HT1080 (cell line): ENCODE results near the gene THAP2. TPM values are rescaled to one million over a fixed set of nuclear protein-coding genes. Genes with fewer than 3 reads are reported as not detected.
"Not testable (repeated sequence)": the region's sequence is repeated elsewhere in the genome, so short reads cannot be mapped to it uniquely, and the experiment has no call there.

Experiments
- DNase-seq: peaks from one replicate; pipeline ENCODE4 v3.0.0-alpha.2; 2015; ENCODE audit warnings: low read depth
- total RNA-seq: library from RNA; depleted of rRNA; stranded (reverse); fragments of >200 nt; shearing (Covaris generic); gene quantifications from 2 replicates; pipeline ENCODE4 v1.2.3, GENCODE V29; 2014

The THAP2 gene
- total RNA-seq, 1 experiment from 2014 or later = 3.9 TPM

DNA sequence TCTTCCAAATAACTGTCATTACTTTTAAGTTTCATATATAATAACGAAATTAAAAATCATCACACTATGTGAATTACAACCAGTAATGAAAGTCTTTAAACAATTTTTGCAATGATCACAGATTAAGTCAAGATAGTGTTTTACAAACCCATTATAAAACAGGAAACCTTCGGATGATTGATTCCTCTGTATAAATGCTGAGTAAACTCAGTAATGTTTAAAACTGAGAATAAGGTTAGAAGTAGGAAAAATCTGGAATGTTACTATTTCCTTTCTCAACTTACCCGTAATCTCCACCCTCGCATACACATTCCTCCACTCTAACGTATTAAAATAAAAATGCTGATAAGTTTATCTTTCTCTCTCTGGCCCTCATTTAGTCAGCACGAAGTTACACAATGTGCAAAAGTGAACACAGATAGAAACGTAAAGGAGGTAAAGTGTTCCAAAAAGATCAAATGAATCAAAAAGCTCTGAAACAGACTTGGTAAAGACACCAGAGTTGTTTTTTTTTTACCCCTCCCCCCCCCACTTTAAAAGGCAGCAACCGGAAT, 2.0 kb upstream of the THAP2 start:
- no peak for DNase-seq

DNA sequence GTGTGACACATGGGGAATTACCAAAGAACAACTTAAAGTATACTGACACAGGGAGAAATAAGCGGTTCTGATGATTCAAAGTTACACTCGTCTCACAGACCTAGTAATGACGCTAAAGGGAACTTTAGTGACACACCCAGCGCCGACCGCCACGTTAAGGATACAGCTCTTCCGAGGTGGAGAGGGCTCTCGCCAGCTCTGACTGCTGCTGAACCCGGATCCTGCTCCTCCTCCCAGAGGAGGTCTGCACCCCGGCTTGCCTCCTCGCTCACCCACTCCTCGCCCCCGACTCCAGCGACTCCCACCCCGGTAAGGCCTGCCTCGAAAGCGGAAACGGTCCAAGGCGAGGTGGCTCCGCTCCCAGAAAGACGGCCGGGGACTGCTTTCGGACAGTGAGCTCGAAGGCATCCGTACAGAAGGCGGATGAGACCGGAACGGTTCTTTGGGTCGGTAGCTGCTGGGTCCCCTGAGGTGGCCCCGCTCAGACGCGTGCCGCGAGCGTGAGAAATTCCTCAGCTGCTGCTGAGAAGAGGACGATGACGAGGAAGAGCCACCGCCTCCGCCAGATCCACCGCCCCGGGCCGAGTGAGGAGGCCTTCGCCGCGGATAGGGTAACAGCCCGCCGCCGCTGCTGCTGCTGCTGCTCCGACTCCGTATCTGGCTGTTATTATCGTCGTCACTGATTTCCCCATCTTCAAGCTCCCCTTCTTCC, 1.1 kb upstream of the THAP2 start:
- peak; percentile 46 for DNase-seq

DNA sequence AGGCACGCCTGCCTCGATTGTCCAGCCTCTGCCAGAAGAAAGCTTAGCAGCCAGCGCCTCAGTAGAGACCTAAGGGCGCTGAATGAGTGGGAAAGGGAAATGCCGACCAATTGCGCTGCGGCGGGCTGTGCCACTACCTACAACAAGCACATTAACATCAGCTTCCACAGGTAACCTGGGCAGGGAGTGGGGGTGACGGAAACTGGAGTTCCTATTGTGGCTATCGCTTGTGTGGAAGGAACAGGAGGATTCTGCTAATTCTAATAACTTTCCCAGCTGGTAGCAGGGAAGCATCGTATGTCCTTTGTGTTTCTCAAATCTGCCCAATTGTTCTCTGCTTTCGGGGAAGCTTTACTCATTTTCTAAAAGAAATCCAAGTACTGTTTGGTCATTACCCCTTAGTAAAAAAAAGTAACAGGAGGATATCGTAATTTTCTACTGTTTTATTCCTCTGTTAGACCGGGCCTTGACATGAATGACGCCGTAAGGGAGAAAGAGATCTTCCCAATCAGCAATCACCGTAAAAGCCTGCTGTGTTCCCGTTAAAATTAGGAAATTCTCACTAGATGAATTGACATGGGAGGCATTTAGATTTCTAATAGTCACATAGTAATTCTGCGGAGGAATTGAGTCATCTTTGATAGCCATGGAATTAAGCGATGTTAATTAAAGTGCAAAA, 449 bp downstream of the THAP2 start:
- DNase-seq = no peak

DNA sequence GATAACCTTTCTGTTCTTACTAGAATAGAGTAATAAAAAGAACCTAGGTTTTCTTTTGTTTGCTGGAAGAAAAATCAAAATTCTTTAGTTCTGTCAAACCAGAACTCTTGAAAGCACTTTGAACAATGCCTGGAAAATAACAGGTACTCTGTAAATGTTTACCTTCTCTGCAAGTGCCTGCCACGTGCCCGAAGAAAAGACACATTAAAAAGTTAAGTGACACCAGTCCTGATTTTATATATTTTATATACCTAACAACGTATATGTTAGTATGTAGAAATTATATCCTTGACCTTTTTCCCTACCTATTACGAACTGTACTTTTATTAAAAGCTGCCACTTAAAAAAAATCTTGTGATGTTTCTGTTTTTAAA, 976 bp downstream of the THAP2 start:
- DNase-seq = no peak

DNA sequence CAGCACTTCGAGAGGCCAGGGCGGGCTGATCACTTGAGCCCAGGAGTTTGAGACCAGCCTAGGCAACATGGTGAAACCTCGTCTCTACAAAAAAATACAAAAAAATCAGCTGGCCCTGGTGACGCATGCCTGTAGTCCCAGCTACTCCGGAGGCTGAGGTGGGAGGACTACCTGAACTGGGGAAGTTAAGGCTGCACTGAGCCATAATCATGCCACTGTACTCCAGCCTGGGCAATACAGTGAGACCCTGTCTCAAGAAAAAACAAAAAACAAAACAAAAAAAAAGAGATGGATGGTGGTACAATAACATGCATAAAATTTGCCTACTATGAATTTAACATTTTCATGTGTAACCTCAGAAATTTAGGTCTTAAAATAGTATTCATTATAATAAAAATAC, 2.2 kb downstream of the THAP2 start:
- DNase-seq = no peak

DNA sequence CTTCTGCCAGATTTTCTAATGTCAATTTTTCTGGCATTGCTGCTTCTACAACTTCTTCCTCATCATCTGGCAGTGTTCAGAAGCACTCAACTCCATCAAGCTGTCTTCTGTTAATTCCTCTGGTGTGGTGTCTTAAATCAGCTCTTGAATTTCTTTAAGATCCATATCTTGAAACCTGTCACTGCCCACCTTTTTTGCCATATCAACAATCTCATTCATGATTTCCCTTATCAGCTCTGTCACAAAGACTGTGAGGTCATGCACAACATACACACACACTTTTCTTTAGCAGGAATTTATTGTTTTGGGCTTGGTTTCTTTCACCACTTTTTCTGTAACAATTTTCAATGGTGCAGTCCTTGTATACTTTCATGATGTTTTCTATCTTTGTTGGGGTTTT, 7.2 kb downstream of the THAP2 start:
- DNase-seq = no peak

DNA sequence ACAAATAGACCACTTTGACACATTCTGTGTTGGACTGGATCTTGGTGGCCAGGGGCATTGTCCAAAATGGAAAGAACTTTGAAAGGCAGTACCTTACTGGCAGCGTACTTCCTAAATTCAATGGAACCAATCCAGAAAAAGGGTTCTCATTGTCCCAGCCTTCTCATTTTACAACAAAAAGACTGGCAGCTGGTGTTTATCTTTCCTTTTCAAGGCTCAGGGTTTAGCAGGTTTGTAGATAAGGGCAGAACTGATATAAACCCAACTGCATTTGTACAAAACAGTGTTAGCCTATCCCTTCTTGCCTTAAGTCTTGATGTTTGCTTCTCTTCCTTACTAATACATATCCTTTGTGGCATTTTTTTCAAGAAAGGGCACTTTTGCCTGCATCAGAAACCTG, 7.7 kb downstream of the THAP2 start:
- DNase-seq = no peak

DNA sequence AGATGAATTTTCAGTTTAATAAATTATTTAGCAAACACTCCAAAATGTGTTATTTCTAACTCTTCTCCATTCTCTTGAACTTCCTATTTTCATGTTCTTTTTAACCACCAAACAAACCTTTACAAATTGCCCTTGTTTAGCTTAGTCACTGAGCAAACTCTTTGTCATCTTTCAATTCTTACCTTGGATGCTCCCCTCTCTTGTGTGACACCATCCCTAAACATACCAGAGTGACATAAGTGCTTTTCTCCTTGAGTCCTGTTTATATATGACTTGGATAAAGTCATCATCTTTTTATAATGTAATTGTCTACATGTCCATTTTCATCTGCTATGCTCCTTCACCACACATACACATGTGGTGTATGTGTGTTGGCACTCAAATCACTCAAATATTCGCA, 18.4 kb downstream of the THAP2 start:
- DNase-seq = no peak

DNA sequence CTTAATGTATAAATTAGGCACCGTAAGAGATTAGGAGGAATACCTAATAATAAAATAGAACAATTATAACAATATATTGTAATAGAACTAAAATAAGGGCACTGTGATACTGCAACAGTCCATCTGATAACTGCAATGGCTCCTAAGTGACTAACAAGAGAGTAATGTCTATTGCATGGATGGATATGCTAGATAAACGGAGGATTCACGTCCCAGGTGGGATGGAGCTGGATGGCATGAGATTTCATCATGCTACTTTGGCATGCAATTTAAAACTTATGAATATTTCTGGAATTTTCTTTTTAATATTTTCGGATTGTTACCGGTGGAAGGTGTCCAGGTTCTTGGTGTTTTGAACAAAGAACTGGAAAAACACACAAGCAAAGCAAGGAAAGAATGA, 19.5 kb downstream of the THAP2 start:
- no peak for DNase-seq

DNA sequence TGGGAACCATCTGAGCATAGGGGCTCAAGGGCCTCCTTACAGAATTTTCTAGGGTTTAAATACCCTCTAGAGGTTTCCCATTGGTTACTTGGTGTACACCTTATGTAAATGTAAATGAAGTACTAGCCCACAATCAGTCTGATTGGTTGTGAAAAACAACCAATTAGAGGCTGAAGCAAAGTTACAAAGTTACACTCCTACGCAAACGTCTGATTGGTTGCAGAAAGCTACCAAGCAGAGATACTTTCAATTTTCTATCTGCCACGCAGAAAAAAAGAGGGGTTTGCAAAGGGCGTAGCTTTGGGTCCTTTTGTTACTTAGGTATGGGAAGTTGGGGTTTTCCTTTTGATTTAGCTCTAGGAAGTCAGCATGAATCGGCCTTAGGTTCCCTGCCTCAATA, 20.0 kb downstream of the THAP2 start:
- DNase-seq = no peak

DNA sequence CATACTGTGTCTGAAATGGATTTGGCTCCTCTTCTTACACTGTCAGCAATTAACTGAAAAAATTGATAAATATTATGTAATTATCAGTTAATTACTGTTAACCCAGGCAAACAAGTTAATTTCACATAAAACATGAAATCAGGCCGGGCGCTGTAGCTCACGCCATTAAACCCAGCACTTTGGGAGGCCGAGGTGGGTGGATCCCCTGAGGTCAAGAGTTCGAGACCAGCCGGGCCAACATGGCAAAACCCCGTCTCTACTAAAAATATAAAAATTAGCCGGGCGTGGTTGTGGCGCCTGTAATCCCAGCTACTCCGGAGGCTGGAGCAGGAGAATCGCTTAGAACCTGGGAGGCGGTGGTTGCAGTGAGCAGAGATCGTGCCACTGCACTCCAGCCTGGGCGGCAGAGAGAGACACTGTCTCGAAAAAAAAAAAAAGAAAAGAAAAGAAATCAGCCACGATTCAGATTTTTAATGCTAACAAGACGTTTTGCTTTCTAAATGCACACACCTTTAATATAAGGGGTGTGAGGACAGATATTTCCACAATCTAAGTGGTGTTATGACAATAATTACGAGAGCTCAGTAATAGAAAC, 21.3 kb downstream of the THAP2 start:
- no peak for DNase-seq

DNA sequence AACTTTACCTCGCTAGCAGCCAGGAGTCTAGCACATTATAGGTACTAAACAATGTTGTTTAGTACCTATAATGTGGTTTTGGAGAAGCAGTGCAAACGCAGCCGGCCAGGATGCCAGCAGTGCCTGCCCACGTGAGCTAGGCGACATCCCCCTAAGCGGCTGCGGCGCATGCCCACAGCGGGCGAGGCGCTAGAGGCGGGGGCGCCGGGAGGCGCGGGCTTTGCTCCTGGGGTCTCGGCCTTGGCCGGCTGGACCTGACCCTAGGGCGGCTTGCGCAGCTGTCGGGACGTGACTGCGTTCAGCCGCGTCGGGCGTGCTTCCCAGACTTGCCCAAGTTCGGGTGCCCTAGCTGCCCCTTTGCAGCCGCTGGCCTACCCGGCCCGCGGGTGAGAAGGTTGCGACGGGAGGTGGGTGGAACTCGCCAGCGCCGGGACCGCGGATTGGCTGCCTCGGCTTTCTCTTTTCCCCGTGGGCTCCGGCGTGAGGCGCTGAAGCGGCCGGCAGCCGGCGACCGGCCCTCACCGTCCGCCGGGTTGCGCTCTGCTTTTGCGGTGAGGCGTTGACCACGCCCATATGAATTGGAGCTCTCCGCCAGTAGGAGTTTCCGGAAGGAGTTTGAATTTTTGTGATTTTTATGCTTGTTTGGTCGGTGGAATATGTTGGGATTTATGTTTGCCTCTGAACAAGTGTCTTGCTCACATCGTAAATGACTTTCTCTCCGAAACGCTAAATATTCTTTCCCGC, 22.0 kb downstream of the THAP2 start, which contains the start of gene TMEM19:
Gene TMEM19 (plus strand): TSS at position 169 of the 744 bp plus-strand sequence. CDS start 599 bp downstream, outside the sequence.
- DNase-seq = peak; percentile 94

DNA sequence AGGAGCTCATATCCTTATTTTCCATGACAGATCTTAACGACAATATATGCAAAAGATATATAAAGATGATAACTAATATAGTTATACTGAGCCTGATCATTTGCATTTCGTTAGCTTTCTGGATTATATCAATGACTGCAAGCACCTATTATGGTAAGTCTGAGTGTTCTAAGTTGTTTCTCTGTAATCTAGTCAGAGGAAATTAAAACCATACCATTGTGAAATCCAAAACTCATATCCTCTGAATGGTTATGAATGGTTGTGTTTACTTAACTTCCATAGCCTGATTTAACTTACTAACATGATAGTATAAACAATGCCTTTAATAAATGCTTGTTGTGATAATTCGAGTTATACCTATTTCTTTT, 22.5 kb downstream of the THAP2 start:
- DNase-seq = no peak

DNA sequence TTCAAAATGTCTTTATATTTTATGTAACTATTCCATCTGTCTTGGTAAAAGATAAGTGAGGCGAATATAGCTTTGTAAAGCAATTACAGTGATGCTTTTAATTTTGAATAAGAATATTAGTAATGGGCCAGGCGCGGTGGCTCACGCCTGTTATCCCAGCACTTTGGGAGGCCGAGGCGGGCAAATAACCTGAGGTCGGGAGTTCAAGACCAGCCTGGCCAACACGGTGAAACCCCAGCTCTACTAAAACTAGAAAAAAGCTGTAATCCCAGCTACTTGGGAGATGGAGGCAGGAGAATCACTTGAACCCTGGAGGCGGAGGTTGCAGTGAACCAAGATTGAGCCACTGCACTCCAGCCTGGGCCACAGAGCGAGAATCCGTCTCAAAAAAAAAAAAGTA, 23.1 kb downstream of the THAP2 start:
- not testable (repeated sequence) for DNase-seq

DNA sequence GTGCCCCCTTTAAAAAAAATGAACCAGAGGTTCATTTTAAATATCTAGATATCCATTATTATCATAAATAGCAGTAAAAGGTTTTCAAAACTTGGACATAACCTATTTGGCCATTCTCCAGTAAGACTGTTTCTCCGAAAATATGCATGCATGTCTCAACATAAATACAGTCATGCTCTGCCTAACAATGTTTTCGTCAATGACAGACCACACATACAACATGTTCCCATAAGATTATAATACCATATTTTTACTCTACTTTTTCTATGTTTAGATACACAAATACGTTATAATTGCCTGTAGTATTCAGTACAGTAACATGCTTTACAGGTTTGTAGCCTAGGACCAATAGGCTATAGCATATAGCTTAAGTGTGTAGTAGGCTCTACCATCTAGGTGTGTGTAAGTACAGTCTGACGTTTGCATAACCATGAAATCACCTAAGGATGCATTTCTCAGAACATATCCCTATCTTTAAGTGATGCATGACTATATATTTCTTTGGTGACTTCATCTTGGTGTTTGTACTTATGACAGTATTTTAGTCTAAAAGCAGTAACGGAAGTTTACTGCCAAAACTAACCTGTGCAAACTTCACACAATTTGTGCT, 25.0 kb downstream of the THAP2 start:
- DNase-seq = no peak

DNA sequence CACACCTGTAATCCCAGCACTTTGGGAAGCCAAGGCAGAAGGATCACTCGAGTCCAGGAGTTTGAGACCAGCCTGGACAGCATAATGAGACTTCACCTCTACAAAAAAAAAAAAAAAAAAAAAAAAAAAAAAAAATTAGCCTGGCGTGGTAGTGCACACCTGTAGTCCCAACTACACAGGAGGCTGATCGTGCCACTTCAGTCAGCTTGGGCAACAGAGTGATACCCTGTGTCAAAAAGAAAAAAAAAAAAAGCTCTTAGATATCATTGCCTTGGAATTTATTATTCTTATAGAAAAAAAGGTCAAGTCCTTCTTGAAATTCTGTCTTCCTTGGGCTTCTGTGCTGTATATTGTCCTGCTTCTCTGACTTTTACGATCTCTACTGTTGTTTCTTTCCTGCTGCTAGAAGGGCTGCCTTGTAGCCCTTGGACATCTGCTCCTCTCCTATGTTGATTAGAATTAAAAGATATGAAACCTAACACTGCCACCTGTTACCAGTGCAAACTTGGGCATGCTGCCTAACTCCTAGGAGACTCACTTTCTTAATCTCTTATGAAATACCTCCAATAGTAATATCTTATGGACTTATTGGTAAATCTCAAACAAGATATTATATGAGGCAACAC, 27.5 kb downstream of the THAP2 start:
- no peak for DNase-seq

DNA sequence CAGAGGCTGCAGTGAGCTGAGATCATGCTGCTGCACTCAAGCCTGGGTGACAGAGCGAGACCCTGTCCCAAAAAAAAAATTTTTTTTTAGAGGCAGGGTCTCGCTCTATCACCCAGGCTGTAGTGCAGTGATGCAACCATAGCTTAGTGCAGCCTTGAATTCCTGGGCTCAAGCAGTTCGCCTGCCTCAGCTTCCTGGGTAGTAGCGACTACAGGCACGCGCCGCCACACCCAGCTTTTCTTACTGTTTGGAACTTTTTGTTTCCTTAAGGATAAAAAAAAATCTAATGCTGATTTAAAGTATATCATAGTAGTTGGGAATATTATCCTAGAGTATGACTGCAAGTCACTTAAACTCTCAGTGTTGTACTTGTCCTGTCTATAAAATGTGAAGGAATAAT, 29.0 kb downstream of the THAP2 start:
- DNase-seq = no peak

DNA sequence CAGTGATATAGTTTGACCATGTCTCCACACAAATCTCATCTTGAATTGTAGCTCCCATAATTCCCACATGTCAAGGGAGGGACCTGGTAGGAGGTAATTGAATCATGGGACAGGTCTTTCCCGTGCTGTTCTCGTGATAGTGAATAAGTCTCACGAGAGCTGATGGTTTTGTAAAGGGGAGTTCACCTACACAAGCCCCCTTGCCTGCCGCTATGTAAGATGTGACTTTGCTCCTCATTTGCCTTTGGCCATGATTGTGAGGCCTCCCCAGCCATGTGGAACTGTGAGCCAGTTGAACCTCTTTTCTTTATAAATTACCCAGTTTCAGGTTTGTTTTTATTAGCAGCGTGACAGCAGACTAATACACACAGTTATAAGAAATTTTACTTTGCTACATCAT, 29.6 kb downstream of the THAP2 start:
- DNase-seq = not testable (repeated sequence)

DNA sequence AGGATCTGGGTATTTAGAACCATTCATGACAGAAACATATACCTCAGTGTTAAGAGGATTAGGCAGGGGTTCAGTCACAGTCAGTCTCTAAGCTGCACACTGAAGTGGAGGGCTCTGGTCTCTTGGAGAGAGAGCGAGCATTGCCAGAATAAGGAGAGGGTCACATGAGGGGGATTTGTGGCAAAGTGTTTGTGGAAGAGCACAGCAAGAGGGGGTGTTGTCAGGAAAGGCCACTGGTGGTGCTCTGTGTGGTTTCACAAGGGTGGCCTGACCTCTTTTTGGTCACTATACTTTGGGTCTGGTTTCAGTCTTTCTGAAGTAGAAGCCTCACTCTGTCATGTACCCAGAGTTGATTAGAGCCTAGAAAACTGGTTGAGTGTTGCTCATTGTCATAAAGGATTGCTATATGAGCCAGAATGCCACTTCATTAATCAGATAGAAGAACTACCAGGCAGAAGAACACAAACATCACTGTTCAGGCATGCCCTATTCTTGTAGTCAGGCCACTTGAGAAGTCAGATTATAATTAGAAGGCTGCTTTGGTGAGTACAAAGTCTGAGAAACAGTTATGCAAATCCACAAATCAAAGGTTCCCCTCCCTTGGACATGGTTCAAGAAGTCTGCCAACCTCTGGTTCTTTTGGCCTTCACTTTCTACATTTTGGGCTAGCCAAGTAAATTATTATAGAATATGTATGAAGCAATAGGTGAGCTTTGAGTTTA, 30.2 kb downstream of the THAP2 start:
- no peak for DNase-seq

DNA sequence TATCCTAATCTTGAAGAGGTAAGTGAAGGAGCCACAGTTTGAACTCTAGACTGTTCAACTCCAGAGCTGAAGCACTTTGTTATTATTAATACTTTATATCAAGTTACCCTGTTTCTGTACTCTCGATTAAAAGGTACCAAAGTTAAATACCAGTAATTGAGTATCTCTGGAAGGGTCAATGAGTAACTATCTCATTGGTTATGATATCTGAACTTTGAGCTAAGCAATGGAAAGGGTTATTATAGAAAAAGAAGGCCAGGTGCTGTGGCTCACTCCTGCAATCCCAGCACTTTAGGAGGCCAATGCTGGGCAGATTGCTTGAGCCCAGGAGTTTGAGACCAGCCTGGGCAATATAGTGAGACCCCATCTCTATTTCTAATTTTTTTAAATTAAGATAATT, 31.7 kb downstream of the THAP2 start:
- DNase-seq = no peak
